Smooth muscle cell (in vitro differentiated cells): ENCODE measurements around the gene CYB561D1. TPM values are rescaled to one million over a fixed set of nuclear protein-coding genes. Genes with fewer than 3 reads are reported as not detected.
"Not testable (repeated sequence)": the region's sequence is repeated elsewhere in the genome, so short reads cannot be mapped to it uniquely, and the experiment has no call there.

ENCODE experiments used
- DNase-seq: peaks from one replicate; lab custom pipeline; 2025; ENCODE audit not compliant: unreplicated experiment; lab: John Stamatoyannopoulos, UW
- H2AFZ ChIP-seq: fragments of 200-600 bp; sonication (generic); 2 replicates; pipeline ENCODE4 v1.6.0; 2016; ENCODE audit warnings: antibody characterized with exemption, low read depth, mild to moderate bottlenecking
- H3F3A ChIP-seq: fragments of 200-600 bp; sonication (generic); 2 replicates; pipeline ENCODE4 v1.6.0; 2017; ENCODE audit warnings: antibody characterized with exemption, low read depth
- H3K27ac ChIP-seq: fragments of 200-600 bp; sonication (generic); 2 replicates; pipeline ENCODE4 v1.5.1; 2016; ENCODE audit warnings: low read depth, mild to moderate bottlenecking
- H3K27me3 ChIP-seq: fragments of 200-600 bp; sonication (generic); 2 replicates; pipeline ENCODE4 v1.6.1; 2016; ENCODE audit warnings: low read depth, mild to moderate bottlenecking
- H3K36me3 ChIP-seq: fragments of 200-600 bp; sonication (generic); 2 replicates; pipeline ENCODE4 v1.5.1; 2016; ENCODE audit warnings: low read depth
- H3K4me1 ChIP-seq: fragments of 200-600 bp; sonication (generic); 2 replicates; pipeline ENCODE4 v1.5.1; 2016; ENCODE audit warnings: low read depth
- H3K4me2 ChIP-seq: fragments of 200-600 bp; sonication (generic); 2 replicates; pipeline ENCODE4 v1.6.0; 2016; ENCODE audit warnings: mild to moderate bottlenecking
- H3K4me3 ChIP-seq: fragments of 200-600 bp; sonication (generic); 2 replicates; pipeline ENCODE4 v1.5.1; 2016; ENCODE audit warnings: mild to moderate bottlenecking
- H3K79me2 ChIP-seq: fragments of 200-600 bp; sonication (generic); 2 replicates; pipeline ENCODE4 v1.6.0; 2016; ENCODE audit warnings: low read depth, mild to moderate bottlenecking
- H3K9ac ChIP-seq: fragments of 200-600 bp; sonication (generic); 2 replicates; pipeline ENCODE4 v1.6.0; 2016; ENCODE audit warnings: low read depth
- H3K9me3 ChIP-seq: fragments of 200-600 bp; sonication (generic); replicated peaks from 2 replicates; pipeline ENCODE4 v1.5.1; 2016; ENCODE audit warnings: low read depth
- H4K20me1 ChIP-seq: fragments of 200-600 bp; sonication (generic); 2 replicates; pipeline ENCODE4 v1.6.0; 2016; ENCODE audit warnings: low read depth
- CTCF ChIP-seq: fragments of 200-600 bp; sonication (generic); IDR thresholded peaks from 2 replicates; pipeline ENCODE4 v1.5.1; 2017; ENCODE audit warnings: borderline replicate concordance, mild to moderate bottlenecking, antibody characterized with exemption; ENCODE audit not compliant: insufficient read depth, poor library complexity, severe bottlenecking
- WGBS: methylation state at CpG from one replicate; pipeline ENCODE4 v1.1.7; 2016; ENCODE audit warnings: low lambda C conversion rate; 5-methylcytosine and 5-hydroxymethylcytosine counted together
- polyA plus RNA-seq: library from polyadenylated mRNA; unstranded; fragments of >200 nt; fragmentation: Nextera tagmentation; extraction: Ambion mirVana; gene quantifications from 2 replicates; pipeline ENCODE4 v1.2.1, GENCODE V29; 2016
- total RNA-seq: library from RNA; depleted of rRNA; stranded (reverse); fragments of >200 nt; gene quantifications from 2 replicates; pipeline ENCODE4 v1.2.3, GENCODE V29; 2014

CYB561D1 gene
- total and polyA plus RNA-seq, 2 experiments from 2014 or later, result 4.5 to 5.3 TPM

- no peak for DNase-seq
- Histone ChIP-seq H4K20me1 (no peaks in the 10 kb centered on the region), H3K27ac (no peak overlapping the region), H2AFZ (no peak overlapping the region), H3K4me3 (no peak overlapping the region), H3K4me1 (peaks cover 4% of the 10 kb centered on the region), H3K27me3 (peaks cover 94% of the 10 kb centered on the region), H3F3A (no peaks in the 10 kb centered on the region), H3K9ac (no peak overlapping the region), H3K9me3 (no peaks in the 10 kb centered on the region), H3K4me2 (no peak overlapping the region), H3K79me2 (no peaks in the 10 kb centered on the region), H3K36me3 (no peaks in the 10 kb centered on the region)
- no peak for TF ChIP-seq CTCF
- WGBS, result 33% methylated on average over 2 of the region's 2 CpGs
Measured at GRCh38 chr1:109468903-109469302, 25.0 kb upstream of the CYB561D1 start.

- Histone ChIP-seq H3K9me3 (no peaks in the 10 kb centered on the region), H3K4me2 (no peak overlapping the region), H3K27me3 (peaks cover 82% of the 10 kb centered on the region), H3K4me1 (peaks cover 4% of the 10 kb centered on the region), H3K79me2 (no peaks in the 10 kb centered on the region), H4K20me1 (no peaks in the 10 kb centered on the region), H3F3A (no peaks in the 10 kb centered on the region), H3K4me3 (no peak overlapping the region), H3K9ac (no peak overlapping the region), H3K27ac (no peak overlapping the region), H2AFZ (no peak overlapping the region), H3K36me3 (no peaks in the 10 kb centered on the region)
- 75% methylated on average over 6 of the region's 6 CpGs for WGBS
- DNase-seq, result no peak
- TF ChIP-seq CTCF, result no peak
Measured at GRCh38 chr1:109470245-109470644, 23.6 kb upstream of the CYB561D1 start.

- Histone ChIP-seq H4K20me1 (no peaks in the 10 kb centered on the region), H3K27me3 (peaks cover 64% of the 10 kb centered on the region), H3F3A (no peaks in the 10 kb centered on the region), H3K4me2 (no peak overlapping the region), H3K4me1 (no peaks in the 10 kb centered on the region), H3K27ac (no peak overlapping the region), H3K79me2 (no peaks in the 10 kb centered on the region), H3K9me3 (no peaks in the 10 kb centered on the region), H3K4me3 (no peak overlapping the region), H3K9ac (no peak overlapping the region), H3K36me3 (no peaks in the 10 kb centered on the region), H2AFZ (no peak overlapping the region)
- TF ChIP-seq CTCF, result no peak
- 68% methylated on average over 3 of the region's 3 CpGs for WGBS
- no peak for DNase-seq
Measured at GRCh38 chr1:109472779-109473178, 21.1 kb upstream of the CYB561D1 start.

- not testable (repeated sequence) for H3K36me3 ChIP-seq, DNase-seq, H3K79me2 ChIP-seq, H3K4me2 ChIP-seq, H3K4me1 ChIP-seq, H3K27ac ChIP-seq, H3K4me3 ChIP-seq, H4K20me1 ChIP-seq, H3F3A ChIP-seq, H2AFZ ChIP-seq, H3K9ac ChIP-seq, H3K9me3 ChIP-seq
- H3K27me3 ChIP-seq, result peaks cover 57% of the 10 kb centered on the region
- 92% methylated on average over 12 of the region's 12 CpGs for WGBS
Measured at GRCh38 chr1:109473284-109474057, 20.4 kb upstream of the CYB561D1 start.
